ENCODE data around the gene RNASE13. TPM values are rescaled to one million over a fixed set of nuclear protein-coding genes. Genes with fewer than 3 reads are reported as not detected.
"Not testable (repeated sequence)": the region's sequence is repeated elsewhere in the genome, so short reads cannot be mapped to it uniquely, and the experiment has no call there.

Gene RNASE13
- total and polyA plus RNA-seq, 8 donors: 0.13 TPM; not detected in 7

DNA sequence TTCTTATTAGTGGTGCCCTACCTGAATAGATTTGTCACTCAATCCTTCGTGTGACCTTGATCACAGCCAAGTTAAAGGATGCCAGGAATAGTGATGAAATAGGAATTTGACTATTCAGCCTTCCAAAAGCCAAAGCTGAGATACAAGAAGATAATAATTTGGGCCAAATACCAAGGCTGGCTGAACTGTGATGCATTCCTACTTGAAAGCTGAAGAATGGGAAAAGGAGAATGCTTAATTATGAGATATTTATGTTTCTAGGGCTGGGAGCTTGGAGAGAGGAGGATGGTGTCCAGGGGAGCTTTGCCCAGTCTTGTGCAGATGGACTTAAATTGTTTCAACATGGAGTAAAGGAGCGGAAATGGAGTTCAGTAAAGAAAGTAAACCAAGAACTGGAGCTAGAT, 12.8 kb upstream of the RNASE13 start:
- DNase-seq (no peak), ATAC-seq (no peak)
- intact Hi-C loops (cut with DNase I): no loop called here
- peaks cover 0 to 5% of the 10 kb centered on the region in 2 donors for H3K27me3 ChIP-seq
- TF ChIP-seq, protein P1, sequence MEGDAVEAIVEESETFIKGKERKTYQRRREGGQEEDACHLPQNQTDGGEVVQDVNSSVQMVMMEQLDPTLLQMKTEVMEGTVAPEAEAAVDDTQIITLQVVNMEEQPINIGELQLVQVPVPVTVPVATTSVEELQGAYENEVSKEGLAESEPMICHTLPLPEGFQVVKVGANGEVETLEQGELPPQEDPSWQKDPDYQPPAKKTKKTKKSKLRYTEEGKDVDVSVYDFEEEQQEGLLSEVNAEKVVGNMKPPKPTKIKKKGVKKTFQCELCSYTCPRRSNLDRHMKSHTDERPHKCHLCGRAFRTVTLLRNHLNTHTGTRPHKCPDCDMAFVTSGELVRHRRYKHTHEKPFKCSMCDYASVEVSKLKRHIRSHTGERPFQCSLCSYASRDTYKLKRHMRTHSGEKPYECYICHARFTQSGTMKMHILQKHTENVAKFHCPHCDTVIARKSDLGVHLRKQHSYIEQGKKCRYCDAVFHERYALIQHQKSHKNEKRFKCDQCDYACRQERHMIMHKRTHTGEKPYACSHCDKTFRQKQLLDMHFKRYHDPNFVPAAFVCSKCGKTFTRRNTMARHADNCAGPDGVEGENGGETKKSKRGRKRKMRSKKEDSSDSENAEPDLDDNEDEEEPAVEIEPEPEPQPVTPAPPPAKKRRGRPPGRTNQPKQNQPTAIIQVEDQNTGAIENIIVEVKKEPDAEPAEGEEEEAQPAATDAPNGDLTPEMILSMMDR (IDR thresholded peaks at IDR 0.05): no peak
- no peak overlapping the region for H3K4me3 ChIP-seq
- H3K36me3 ChIP-seq: no peaks in the 10 kb centered on the region
- peaks cover 7 to 9% of the 10 kb centered on the region in 2 donors for H3K4me1 ChIP-seq
- H3K9me3 ChIP-seq: no peaks in the 10 kb centered on the region
- no peak overlapping the region for H3K27ac ChIP-seq

DNA sequence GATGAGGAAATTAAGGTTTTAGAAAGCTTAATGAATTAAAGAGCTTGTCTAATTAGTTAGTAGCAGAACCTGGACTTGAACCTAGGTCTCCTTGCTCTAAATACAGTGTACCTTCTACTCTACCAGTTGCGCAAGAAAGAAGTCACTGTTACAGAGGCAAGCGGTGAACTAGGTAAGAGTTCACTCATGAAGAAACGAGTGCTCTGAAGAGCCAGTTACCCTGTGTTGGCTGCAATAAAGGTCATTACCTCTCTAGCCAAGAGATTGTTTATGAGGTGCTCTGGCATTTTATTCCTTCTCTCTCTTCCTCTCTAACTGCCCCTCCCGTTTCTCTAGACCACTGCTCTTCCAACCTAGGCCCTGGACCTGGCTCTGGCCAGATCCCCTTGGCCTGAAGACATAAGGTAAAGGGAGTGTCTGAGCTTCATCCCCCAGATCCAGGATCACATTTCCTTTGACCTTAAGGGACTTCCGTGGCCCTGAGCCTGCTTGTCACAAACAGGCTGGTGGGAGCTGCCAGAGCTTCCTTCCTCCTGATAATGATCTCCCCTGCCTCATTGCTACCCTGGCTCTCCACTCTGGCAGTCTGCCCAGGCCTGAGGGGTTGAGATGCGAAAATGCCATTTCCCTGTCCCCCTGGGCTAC, 9.5 kb upstream of the RNASE13 start:
- DNase-seq: no peak
- peaks cover 0 to 5% of the 10 kb centered on the region in 2 donors for H3K27me3 ChIP-seq
- intact Hi-C loops (cut with DNase I): no loop called here
- H3K27ac ChIP-seq: no peak overlapping the region
- peaks cover 18 to 25% of the 10 kb centered on the region in 2 donors for H3K4me1 ChIP-seq
- no peaks in the 10 kb centered on the region for H3K36me3 ChIP-seq
- no peaks in the 10 kb centered on the region for H3K9me3 ChIP-seq
- H3K4me3 ChIP-seq: no peak overlapping the region
- TF ChIP-seq, protein P1 (IDR thresholded peaks at IDR 0.05): no peak
- ATAC-seq: peak; percentile 64

DNA sequence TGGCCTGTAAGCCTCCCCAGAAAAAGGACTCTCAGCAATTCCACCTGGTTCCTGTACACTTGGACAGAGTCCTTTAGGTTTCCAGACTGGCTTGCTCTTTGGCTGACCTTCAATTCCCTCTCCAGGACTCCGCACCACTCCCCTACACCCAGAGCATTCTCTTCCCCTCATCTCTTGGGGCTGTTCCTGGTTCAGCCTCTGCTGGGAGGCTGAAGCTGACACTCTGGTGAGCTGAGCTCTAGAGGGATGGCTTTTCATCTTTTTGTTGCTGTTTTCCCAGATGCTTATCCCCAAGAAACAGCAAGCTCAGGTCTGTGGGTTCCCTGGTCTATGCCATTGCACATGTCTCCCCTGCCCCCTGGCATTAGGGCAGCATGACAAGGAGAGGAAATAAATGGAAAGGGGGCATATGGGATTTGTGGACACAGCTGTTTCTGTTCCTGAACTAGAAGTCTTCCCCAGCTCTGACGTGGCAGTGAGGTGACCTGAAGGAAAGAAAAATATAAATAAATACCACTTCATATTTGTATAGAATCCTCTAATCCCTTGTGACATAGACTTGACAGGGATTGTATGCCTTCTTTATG, 8.9 kb upstream of the RNASE13 start:
- TF ChIP-seq, protein P1 (IDR thresholded peaks at IDR 0.05): no peak
- intact Hi-C loops (cut with DNase I): no loop called here
- no peaks in the 10 kb centered on the region for H3K36me3 ChIP-seq
- peaks cover 24 to 31% of the 10 kb centered on the region in 2 donors for H3K4me1 ChIP-seq
- peaks cover 0 to 5% of the 10 kb centered on the region in 2 donors for H3K27me3 ChIP-seq
- H3K9me3 ChIP-seq: no peaks in the 10 kb centered on the region
- no peak overlapping the region for H3K27ac ChIP-seq
- no peak for DNase-seq
- ATAC-seq: no peak
- no peak overlapping the region for H3K4me3 ChIP-seq

DNA sequence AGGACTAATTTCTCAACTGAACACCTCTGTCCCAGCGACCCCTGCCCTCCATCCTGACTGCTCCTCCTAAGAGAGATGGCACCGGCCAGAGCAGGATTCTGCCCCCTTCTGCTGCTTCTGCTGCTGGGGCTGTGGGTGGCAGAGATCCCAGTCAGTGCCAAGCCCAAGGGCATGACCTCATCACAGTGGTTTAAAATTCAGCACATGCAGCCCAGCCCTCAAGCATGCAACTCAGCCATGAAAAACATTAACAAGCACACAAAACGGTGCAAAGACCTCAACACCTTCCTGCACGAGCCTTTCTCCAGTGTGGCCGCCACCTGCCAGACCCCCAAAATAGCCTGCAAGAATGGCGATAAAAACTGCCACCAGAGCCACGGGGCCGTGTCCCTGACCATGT, 8.3 kb upstream of the RNASE13 start:
- no peak overlapping the region for H3K27ac ChIP-seq
- no peak for DNase-seq
- intact Hi-C loops (cut with DNase I): no loop called here
- TF ChIP-seq, protein P1 (IDR thresholded peaks at IDR 0.05): no peak
- H3K4me3 ChIP-seq: no peak overlapping the region
- H3K9me3 ChIP-seq: no peaks in the 10 kb centered on the region
- H3K27me3 ChIP-seq: peaks cover 0 to 5% of the 10 kb centered on the region in 2 donors
- H3K36me3 ChIP-seq: no peaks in the 10 kb centered on the region
- peaks cover 24 to 31% of the 10 kb centered on the region in 2 donors for H3K4me1 ChIP-seq
- ATAC-seq: no peak

DNA sequence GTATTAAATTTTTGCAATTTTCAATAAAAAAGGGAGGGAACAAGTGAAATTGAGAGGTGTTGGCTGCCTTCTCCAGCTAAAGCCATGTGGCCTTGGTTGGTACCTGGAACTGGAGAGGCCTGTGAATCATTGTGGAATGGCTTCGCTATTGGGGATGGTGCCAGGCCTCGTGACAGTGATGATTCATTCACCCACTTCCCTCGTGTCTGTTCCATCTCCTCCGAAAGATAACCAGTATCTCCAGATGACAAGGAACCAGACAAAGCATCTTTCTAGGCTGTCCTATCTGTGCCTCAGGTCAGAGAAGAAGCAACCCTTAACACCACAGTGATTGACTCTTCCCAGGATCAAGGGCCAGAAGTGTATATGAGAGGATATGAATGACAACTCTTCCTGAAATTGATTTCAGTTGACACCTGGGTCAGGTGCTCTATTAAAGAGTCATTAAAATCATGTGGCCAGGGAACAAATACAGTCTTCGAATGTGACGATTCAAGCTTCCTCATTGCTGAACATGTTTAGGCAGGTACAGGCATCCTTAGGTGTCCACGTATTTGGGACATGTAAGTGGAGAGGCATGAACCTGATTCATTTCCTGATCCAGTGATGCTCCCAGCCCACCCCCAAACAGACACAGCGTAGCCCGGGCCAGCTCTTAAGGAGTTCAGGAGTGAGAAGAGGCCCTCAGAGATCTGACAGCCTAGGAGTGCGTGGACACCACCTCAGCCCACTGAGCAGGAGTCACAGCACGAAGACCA, 7.2 kb upstream of the RNASE13 start, which contains the start of gene RNASE7:
Gene RNASE7, plus strand, starts transcription at position 687 of the 758 bp plus-strand sequence. CDS start 631 bp downstream, outside the sequence.
- DNase-seq (no peak), ATAC-seq (no peak)
- H3K27me3 ChIP-seq: peaks cover 0 to 5% of the 10 kb centered on the region in 2 donors
- no peaks in the 10 kb centered on the region for H3K9me3 ChIP-seq
- H3K4me1 ChIP-seq: peaks cover 24 to 31% of the 10 kb centered on the region in 2 donors
- TF ChIP-seq, protein P1 (IDR thresholded peaks at IDR 0.05): no peak
- no peak within 1 kb of the TSS for H3K27ac ChIP-seq
- no peak within 1 kb of the TSS for H3K4me3 ChIP-seq
- H3K36me3 ChIP-seq: no peaks in the 10 kb centered on the region
- intact Hi-C loops (cut with DNase I): loop anchor here in 1 of 2 donors (2.0 kb wide), 1 partner anchor 27 kb away; no protein-coding TSS in a partner anchor

DNA sequence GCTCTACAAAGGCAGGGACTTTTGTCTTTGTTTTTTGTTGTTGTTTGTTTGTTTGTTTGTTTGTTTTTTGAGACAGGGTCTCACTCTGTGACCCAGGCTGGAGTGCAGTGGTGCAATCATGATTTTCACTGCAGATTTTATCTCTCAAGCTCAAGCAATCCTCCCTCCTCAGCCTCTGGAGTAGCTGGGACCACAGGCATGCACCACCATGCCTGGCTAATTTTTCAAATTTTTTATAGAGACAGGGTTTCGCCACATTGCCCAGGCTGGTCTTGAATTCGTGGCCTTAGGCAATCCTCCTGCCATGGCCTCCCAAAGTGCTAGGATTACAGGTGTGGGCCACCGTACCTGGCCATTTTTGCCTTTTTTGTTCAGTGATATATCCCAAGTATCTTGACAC, 6.3 kb upstream of the RNASE13 start:
- not testable (repeated sequence) for DNase-seq, ATAC-seq, H3K36me3 ChIP-seq, H3K27ac ChIP-seq, H3K27me3 ChIP-seq, H3K9me3 ChIP-seq, H3K4me3 ChIP-seq
- H3K4me1 ChIP-seq: peaks cover 24 to 31% of the 10 kb centered on the region in 2 donors
- intact Hi-C loops (cut with DNase I): loop anchor here in 1 of 2 donors (2.0 kb wide), 1 partner anchor 26 kb away; no protein-coding TSS in a partner anchor

Measured in left lung (tissue), 10 donors.